Measurements from ENCODE around the gene ABLIM3. TPM values are rescaled to one million over a fixed set of nuclear protein-coding genes. Genes with fewer than 3 reads are reported as not detected.

ABLIM3 gene
- total and polyA plus RNA-seq, 9 of the 15 experiments (the other 6 are each of a cell fraction or from before 2014, with no cell fraction given), result 0.03 to 0.38 (median 0.11) TPM

DNA sequence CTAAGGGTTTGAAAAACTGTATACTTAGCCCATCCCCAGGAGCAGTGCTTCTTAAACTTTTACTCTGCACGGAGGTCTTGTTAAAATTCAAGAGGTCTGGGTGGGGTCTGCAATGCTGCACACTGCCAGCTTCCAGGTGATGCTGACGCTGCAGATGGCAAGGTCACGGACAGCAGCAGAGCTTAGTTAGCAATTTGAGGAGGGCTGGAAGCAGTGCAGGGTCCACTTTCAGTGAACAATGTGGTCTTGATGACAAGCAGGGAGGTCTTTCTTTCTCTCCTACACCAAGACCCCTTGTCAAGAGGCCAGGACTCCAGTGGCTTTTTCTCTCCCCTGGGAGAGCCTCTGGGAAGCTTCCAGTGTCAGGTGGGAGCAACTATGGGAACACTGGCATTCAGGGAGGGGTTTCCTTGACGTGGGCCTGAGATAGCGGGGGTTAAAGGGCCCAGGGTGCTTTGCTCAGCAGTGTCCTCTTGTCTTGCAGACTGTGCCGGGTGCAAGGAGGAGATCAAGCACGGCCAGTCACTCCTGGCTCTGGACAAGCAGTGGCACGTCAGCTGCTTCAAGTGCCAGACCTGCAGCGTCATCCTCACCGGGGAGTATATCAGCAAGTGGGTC, 65.3 kb downstream of the ABLIM3 start:
- WGBS (ENCODE audit: insufficient coverage, low coverage, missing lambda C conversion rate), result 4% methylated on average over 9 of the region's 10 CpGs
- Histone ChIP-seq H3K27ac (ENCODE audit: extremely low read depth, low read depth, low read length) (no peak overlapping the region), H3K27me3 (ENCODE audit: control insufficient read depth in 2 of 2, insufficient read depth in 2 of 2, low read length in 2 of 2) (peaks cover 0 to 22% of the 10 kb centered on the region in 2 experiments; a peak in 3 of 5 replicates), H3K4me3 (no peak overlapping the region), H3K79me2 (ENCODE audit: control insufficient read depth, insufficient read depth, low read length) (no peaks in the 10 kb centered on the region), H3K36me3 (ENCODE audit: control insufficient read depth, insufficient read depth, low read length) (no peaks in the 10 kb centered on the region), H3K9me1 (ENCODE audit: control insufficient read depth, insufficient read depth, low read length) (peaks cover 4% of the 10 kb centered on the region), H4K20me1 (replicated peaks; ENCODE audit: control insufficient read depth, insufficient read depth, low read length) (no peaks in the 10 kb centered on the region; the same call in 1 of the 2 replicates), H3K9me3 (replicated peaks; ENCODE audit: control insufficient read depth, insufficient read depth, low read depth, low read length) (no peaks in the 10 kb centered on the region), H3K4me2 (ENCODE audit: insufficient read depth, low read length) (no peak overlapping the region), H3K9ac (ENCODE audit: insufficient read depth in 1 of 2, low read depth in 2 of 2, low read length in 2 of 2) (no peak overlapping the region; a peak in 1 of 4 replicates), H2AFZ (ENCODE audit: low read depth, low read length) (no peak overlapping the region), H3K4me1 (replicated peaks in 1 of 2; ENCODE audit: control insufficient read depth in 2 of 2, insufficient read depth in 2 of 2, low read length in 2 of 2) (no peaks in the 10 kb centered on the region)
- no peak for TF ChIP-seq ZC3H4 (CRISPR knock-in tag; IDR thresholded peaks at IDR 0.05; ENCODE audit: borderline replicate concordance)
- TF ChIP-seq LCOR (CRISPR knock-in tag; IDR thresholded peaks at IDR 0.05), result no peak
- TF ChIP-seq HDAC8 (tag; IDR thresholded peaks at IDR 0.05), result no peak
- no peak for TF ChIP-seq SREBF2 (CRISPR knock-in tag; IDR thresholded peaks at IDR 0.05)
- TF ChIP-seq, protein P1, sequence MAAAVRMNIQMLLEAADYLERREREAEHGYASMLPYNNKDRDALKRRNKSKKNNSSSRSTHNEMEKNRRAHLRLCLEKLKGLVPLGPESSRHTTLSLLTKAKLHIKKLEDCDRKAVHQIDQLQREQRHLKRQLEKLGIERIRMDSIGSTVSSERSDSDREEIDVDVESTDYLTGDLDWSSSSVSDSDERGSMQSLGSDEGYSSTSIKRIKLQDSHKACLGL (CRISPR knock-in tag; IDR thresholded peaks at IDR 0.05; ENCODE audit: borderline replicate concordance, poor library complexity, severe bottlenecking), result no peak
- no peak for TF ChIP-seq HDAC6 (IDR thresholded peaks at IDR 0.05; ENCODE audit: low read depth, low read length)
- TF ChIP-seq TCF3 (CRISPR knock-in tag; IDR thresholded peaks at IDR 0.05), result no peak
- TF ChIP-seq GABPB1 (CRISPR knock-in tag; IDR thresholded peaks at IDR 0.05), result no peak
- no peak for TF ChIP-seq ZNF121 (CRISPR knock-in tag; conservative IDR thresholded peaks at IDR 0.05)
- no peak for TF ChIP-seq JUND (IDR thresholded peaks at IDR 0.05; ENCODE audit: borderline replicate concordance, low read depth, low read length)
- TF ChIP-seq JUND (tag; IDR thresholded peaks at IDR 0.05; ENCODE audit: borderline replicate concordance, low read depth, low read length), result no peak
- no peak for TF ChIP-seq ZSCAN29 (IDR thresholded peaks at IDR 0.05)
- no peak for TF ChIP-seq SMARCA4 (IDR thresholded peaks at IDR 0.05)
- TF ChIP-seq NFIX (CRISPR knock-in tag; IDR thresholded peaks at IDR 0.05; ENCODE audit: low read depth), result no peak
- TF ChIP-seq, protein P2, sequence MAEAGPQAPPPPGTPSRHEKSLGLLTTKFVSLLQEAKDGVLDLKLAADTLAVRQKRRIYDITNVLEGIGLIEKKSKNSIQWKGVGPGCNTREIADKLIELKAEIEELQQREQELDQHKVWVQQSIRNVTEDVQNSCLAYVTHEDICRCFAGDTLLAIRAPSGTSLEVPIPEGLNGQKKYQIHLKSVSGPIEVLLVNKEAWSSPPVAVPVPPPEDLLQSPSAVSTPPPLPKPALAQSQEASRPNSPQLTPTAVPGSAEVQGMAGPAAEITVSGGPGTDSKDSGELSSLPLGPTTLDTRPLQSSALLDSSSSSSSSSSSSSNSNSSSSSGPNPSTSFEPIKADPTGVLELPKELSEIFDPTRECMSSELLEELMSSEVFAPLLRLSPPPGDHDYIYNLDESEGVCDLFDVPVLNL (CRISPR knock-in tag; IDR thresholded peaks at IDR 0.05; ENCODE audit: low read depth), result no peak
- TF ChIP-seq NR2C1 (IDR thresholded peaks at IDR 0.05), result no peak
- no peak for TF ChIP-seq NR2C1 (tag; IDR thresholded peaks at IDR 0.05)
- TF ChIP-seq STAT5A (IDR thresholded peaks at IDR 0.05; ENCODE audit: borderline replicate concordance, low read length), result no peak
- ChIA-PET POLR2A (no interaction called here), CTCF (ENCODE audit: low intra/inter-chr PET ratio) (no interaction called here)
- no TSS peak for BruUV-seq (replicated peaks)
- ATAC-seq (no peak), DNase-seq (ENCODE audit: extremely low read depth in 1 of 4, low spot score in 3 of 4) (no peak), FAIRE-seq (no peak)
- in situ Hi-C loops (cut with MboI) (no loop called here), intact Hi-C loops (cut with micrococcal nuclease) (no loop called here)

Data from K562 (cell line).